GM18511 (cell line): Measurements from ENCODE around the gene CLIC1.

ENCODE experiments used
- ATAC-seq: cut with Tn5 transposase; IDR thresholded peaks from one replicate; pipeline ENCODE4 v1.9.1; 2021; ENCODE audit warnings: mild to moderate bottlenecking, moderate library complexity; ENCODE audit not compliant: unreplicated experiment

CLIC1 gene

GRCh38 chr6:31768363-31769257 lies 32.3 kb upstream of the CLIC1 start:
- ATAC-seq, result no peak

DNA sequence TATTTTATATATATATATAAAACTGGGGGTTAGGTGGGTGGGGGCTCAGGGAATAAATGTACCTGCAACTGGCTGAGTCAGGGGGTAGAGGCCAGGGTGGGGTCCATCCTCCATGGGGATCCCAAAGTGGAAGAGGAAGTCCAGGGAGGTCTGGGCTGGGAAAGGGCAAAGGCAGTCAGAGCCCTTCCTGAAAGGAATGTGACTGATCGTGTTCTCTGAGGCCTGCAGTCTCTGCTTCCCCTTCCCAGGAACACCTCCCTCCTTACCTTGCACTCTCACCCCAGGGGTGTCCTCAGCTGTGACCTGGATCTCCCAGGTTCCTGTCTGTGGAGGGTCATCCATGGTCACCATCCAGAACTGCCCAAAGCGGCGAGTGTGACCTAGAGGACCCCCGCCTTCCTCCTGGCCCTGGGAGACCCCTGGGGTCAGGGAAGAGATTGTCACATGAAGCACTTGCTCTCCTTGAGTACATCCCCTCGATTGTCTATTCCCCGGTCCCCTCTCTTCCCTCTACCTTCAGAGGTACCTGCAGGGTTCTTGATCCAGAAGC lies 30.8 kb upstream of the CLIC1 start:
- no peak for ATAC-seq

DNA sequence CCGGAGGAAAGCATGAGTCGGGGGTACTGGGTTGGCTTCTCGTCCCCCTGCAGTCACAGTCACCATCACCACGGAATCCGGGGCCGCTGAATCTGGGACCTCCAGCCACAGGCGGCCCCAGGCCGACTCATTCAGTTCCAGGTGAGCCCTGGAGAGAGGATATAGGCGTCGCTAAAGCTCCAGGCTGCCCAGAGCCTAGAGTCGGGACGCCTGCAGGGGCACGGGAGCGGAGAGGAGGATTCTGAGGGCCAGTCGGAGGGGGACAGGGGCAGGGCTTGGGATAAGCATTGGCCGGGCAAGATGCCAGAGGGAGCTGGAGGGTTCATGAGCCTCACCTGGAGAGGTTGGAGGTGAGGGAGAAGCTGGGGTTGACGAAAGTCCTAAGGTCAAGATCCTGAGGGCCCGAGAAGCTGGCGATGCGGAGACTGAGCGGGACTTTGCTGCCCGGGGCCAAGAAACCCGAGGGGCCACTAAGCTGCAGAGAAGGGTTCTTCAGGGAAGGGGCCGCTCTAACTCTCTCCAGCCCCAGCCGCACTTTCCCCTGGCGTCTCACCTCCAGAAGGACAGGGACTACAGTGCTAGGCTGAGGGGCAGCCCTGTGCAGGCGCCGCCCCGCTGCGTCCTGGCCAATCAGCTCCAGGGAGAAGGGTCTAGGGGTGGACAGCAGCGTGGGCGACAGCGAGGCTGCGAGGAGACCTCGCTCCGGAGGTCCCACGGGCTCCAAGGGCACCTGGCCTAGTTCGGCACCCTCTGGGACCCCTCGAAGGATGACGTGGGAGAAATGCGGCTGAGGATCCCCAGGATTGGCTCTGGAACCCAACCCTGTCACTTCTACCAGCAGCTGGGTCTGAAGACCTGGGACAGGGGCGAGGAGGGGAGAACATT lies 29.8 kb upstream of the CLIC1 start:
- no peak for ATAC-seq

- no peak for ATAC-seq
Observed at GRCh38 chr6:31765559-31765909, 29.2 kb upstream of the CLIC1 start.

DNA sequence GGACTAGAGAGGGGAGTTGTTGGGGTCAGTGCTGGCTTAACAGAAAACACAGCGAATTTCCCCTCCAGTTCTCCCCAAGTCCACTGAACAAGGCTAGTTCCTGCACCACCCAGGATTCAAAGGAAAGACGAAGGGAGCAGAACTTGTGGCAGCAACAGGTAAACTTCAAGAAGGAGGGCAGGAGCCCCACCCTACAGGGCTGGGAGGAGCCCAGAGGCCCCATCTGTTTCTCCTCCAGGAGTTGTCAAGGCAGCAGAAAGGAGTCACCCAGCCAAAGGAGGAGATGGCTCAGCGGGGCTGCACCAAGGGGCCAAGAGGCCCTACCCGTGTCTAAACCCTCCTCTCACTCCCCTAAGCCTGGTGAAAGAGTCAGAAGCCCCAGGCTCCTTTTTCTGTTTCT lies 27.9 kb upstream of the CLIC1 start:
- no peak for ATAC-seq

- ATAC-seq, result no peak
Observed at GRCh38 chr6:31763619-31763940, 27.2 kb upstream of the CLIC1 start.

- ATAC-seq, result no peak
Observed at GRCh38 chr6:31762878-31763618, 26.7 kb upstream of the CLIC1 start.

DNA sequence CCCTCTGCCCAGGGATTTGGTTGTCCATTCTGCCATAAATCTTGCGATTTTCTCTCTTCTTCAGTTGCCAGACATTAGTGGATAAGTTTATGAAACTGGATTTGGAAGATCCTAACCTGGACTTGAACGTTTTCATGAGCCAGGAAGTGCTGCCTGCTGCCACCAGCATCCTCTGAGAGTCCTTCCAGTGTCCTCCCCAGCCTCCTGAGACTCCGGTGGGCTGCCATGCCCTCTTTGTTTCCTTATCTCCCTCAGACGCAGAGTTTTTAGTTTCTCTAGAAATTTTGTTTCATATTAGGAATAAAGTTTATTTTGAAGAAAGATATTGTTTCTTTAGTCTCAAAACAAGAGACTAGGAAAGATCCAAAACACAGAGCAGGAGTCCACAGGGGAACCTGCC lies 26.0 kb upstream of the CLIC1 start, which contains the start of gene SAPCD1:
SAPCD1 (plus strand) TSS at position 301 of the 400 bp plus-strand sequence. CDS start 399 bp downstream, outside the sequence.
- no peak for ATAC-seq

- no peak for ATAC-seq
Observed at GRCh38 chr6:31761343-31761742, 25.0 kb upstream of the CLIC1 start.

GRCh38 chr6:31760790-31761189 lies 24.5 kb upstream of the CLIC1 start:
- ATAC-seq, result no peak

DNA sequence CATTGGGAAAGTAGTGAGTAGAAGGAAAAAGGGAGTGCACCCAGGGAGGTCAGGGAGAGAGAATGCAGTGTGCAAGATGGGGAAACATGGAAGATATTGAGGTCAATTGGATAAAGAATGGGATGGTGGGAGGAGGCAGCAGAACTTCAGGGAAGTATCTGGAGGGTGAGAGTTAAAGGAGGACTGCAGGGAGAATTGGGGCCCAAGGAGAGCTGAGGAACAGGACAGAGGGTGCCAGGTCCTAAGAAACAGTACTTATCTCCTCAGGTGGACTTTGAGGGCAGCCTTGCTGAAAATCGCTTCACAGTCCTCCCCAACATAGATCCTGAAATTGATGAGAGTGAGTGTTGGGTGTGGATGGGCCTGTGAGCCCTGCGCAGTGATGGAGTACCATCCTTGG lies 22.0 kb upstream of the CLIC1 start:
- ATAC-seq, result no peak

GRCh38 chr6:31752739-31753319 lies 16.5 kb upstream of the CLIC1 start:
- ATAC-seq, result no peak

- no peak for ATAC-seq
Observed at GRCh38 chr6:31750411-31751022, 14.2 kb upstream of the CLIC1 start.

- ATAC-seq, result no peak
Observed at GRCh38 chr6:31749301-31750036, 13.1 kb upstream of the CLIC1 start.

GRCh38 chr6:31744422-31744821 lies 8.1 kb upstream of the CLIC1 start:
- no peak for ATAC-seq

DNA sequence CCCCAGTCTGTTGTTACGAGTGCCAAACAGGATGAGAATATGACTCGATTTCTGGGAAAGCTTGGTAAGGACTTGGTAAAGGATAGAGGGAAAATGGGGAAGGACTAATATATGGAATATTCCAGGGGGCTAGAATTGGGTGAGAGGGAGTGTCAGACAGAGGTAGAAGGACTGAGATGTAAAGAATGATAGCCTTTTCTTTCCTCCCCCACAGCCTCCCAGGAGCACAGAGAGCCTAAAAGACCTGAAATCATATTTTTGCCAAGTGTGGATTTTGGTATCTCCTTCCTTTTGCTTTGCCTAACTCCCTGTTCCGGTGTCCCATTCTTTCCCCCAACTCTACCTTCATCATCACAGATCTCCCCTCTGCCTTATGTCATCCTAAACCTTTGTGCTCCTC lies 6.6 kb upstream of the CLIC1 start:
- no peak for ATAC-seq

GRCh38 chr6:31741815-31742214 lies 5.5 kb upstream of the CLIC1 start:
- ATAC-seq, result no peak

DNA sequence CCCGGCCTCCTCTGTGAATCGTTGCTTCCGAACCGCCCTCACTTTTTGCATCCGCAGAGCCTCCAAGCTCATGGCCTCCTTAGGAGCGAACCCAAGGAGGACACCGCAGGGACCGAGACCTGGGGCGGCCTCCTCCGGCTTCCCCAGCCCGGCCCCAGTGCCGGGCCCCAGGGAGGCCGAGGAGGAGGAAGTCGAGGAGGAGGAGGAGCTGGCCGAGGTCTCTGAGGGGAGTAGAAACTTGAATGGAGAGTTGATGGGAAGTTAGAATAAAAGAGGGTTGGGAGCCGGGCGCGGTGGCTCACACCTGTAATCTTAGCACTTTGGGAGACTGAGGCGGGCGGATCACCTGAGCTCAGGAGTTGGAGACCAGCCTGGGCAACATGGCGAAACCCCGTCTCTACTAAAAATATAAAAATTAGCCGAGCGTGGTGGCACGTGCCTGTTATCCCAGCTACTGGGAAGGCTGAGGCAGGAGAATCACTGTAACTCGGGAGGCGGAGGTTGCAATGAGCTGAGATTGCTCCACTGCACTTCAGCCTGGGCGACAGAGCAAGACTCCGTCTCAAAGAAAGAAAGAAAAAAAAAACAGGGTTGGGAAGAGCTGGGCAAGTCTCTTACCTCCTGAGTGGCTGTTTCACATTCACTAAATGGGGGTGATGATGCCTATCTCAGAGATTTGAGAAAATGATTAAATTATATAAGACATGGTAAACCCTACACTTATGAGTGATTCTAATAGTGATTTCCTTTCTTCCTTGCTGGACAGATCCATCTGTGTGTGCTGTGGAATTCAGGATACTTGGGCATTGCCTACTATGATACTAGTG lies 4.3 kb upstream of the CLIC1 start:
- no peak for ATAC-seq
